Calu3 (cell line): Measurements from ENCODE around the gene PSME4. TPM values are rescaled to one million over a fixed set of nuclear protein-coding genes. Genes with fewer than 3 reads are reported as not detected.

Source experiments
- BruUV-seq: library from RNA; stranded (reverse); fragments of 400-500 nt; replicated peaks from 2 replicates; lab custom pipeline; 2021; lab: Mats Ljungman, UMichigan
- CTCF ChIA-PET: fragments of 300-600 bp; sonication (Branson Sonifier 250); formaldehyde crosslinking; loops from one replicate; lab custom pipeline; 2022; ENCODE audit warnings: antibody characterized with exemption; lab: Charles Lee
- DNase-seq: peaks from one replicate; pipeline ENCODE4 v3.0.0; 2022
- H3K27ac Mint-ChIP-seq: one replicate; pipeline ENCODE4 v1.8.0; 2022; ENCODE audit warnings: mixed read lengths; ENCODE audit not compliant: unreplicated experiment
- H3K27me3 Mint-ChIP-seq: one replicate; pipeline ENCODE4 v1.8.0; 2022; ENCODE audit warnings: mixed read lengths; ENCODE audit not compliant: unreplicated experiment
- H3K36me3 Mint-ChIP-seq: one replicate; pipeline ENCODE4 v1.8.0; 2022; ENCODE audit warnings: mild to moderate bottlenecking, moderate library complexity, mixed read lengths; ENCODE audit not compliant: insufficient read depth, unreplicated experiment
- H3K4me1 Mint-ChIP-seq: one replicate; pipeline ENCODE4 v1.8.0; 2022; ENCODE audit warnings: mild to moderate bottlenecking, low read depth, mixed read lengths; ENCODE audit not compliant: unreplicated experiment
- H3K4me3 Mint-ChIP-seq: one replicate; pipeline ENCODE4 v1.8.0; 2022; ENCODE audit warnings: mild to moderate bottlenecking, low read depth, moderate library complexity, mixed read lengths; ENCODE audit not compliant: unreplicated experiment
- H3K9me3 Mint-ChIP-seq: one replicate; pipeline ENCODE4 v1.8.0; 2022; ENCODE audit warnings: low read depth, mixed read lengths; ENCODE audit not compliant: unreplicated experiment
- CTCF ChIP-seq: fragments of 200-600 bp; IDR thresholded peaks from one replicate; pipeline ENCODE4 v1.8.0; 2022; ENCODE audit warnings: antibody characterized with exemption; ENCODE audit not compliant: unreplicated experiment
- intact Hi-C: fragments of 100-400 bp; cut with micrococcal nuclease; formaldehyde crosslinking; loops from one replicate; pipeline ENCODE4 v1.10.0; 2022; ENCODE audit not compliant: unreplicated experiment
- total RNA-seq: library from RNA; stranded (reverse); gene quantifications from 2 replicates; pipeline ENCODE4 v1.2.3, GENCODE V29; 2022

Gene PSME4
- total RNA-seq, 1 experiment from 2014 or later = 58.4 TPM

DNA sequence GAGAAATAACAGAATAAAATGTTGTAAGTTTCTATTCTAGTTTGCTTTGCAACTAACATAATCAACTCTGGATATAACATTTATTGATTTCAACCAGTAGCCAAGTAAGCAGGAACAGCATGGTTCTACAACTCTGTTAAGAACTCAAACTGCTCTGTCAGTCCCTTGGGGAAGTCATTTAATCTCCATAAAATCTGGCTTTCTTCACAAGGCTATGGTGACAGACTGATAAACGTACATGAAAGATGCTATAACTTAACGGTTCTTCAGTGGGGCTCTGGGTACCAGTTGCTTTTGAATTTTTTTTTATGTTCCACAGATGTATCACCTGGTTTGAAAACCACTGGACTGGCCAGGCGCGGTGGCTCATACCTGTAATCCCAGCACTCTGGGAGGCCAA lies 10.3 kb downstream of the PSME4 start:
- Mint-ChIP-seq H3K27ac (no peak overlapping the region), H3K4me1 (peaks cover 43% of the 10 kb centered on the region), H3K36me3 (no peaks in the 10 kb centered on the region), H3K4me3 (no peak overlapping the region), H3K27me3 (no peaks in the 10 kb centered on the region), H3K9me3 (no peaks in the 10 kb centered on the region)
- no peak for DNase-seq
- intact Hi-C loops = loop anchor here (10.0 kb wide), 1 partner anchor 114 kb away; no protein-coding TSS in a partner anchor
- BruUV-seq = no TSS peak
- TF ChIP-seq CTCF = no peak
- CTCF ChIA-PET = no interaction called here

DNA sequence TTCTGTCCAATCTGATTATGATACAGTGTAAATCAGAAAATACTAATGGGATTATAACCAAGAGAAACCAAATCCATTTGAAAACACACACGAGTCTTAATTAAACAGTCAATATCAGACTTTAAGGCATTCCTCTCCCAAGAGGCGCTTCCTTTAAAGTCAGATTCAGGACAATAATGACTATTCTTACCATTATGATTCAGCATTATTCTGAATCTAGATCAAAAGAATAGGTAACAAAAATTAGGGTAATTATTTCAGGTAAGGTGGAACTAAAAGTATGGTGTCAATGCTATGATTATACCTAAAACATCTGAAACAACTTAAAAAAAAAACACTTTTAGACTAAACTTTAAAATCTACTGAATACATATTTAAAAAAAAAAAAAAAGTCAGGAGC lies 12.3 kb downstream of the PSME4 start:
- Mint-ChIP-seq H3K4me3 (no peak overlapping the region), H3K27me3 (no peaks in the 10 kb centered on the region), H3K4me1 (peaks cover 27% of the 10 kb centered on the region), H3K27ac (no peak overlapping the region), H3K36me3 (no peaks in the 10 kb centered on the region), H3K9me3 (no peaks in the 10 kb centered on the region)
- intact Hi-C loops = no loop called here
- CTCF ChIA-PET = interaction anchor here (0.7 kb wide), 1 partner anchor 105 kb away, joined by 3 read pairs; no protein-coding TSS in a partner anchor
- TF ChIP-seq CTCF = no peak
- no peak for DNase-seq
- BruUV-seq = no TSS peak

DNA sequence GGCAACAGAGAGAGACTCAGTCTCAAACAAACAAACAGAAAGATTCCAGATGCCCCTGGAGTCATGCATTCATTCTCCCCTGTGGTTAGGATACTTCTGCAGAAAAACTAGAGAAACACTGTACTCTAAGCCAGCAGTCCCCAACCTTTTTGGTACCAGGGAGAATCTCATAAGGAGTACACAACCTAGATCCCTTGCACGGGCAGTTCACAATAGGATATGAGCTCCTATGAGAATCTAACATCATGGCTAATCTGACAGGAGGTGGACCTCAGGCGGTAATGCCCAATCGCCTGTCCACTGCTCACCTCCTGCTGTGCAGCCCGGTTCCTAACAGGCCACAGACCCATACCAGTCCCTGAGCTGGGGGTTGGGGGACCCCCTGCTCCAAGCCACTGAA lies 18.3 kb downstream of the PSME4 start:
- Mint-ChIP-seq H3K27me3 (no peaks in the 10 kb centered on the region), H3K36me3 (peaks cover 10% of the 10 kb centered on the region), H3K9me3 (no peaks in the 10 kb centered on the region), H3K4me3 (no peak overlapping the region), H3K4me1 (peaks cover 10% of the 10 kb centered on the region), H3K27ac (no peak overlapping the region)
- DNase-seq = no peak
- intact Hi-C loops = no loop called here
- BruUV-seq = no TSS peak
- TF ChIP-seq CTCF = no peak
- CTCF ChIA-PET = no interaction called here

DNA sequence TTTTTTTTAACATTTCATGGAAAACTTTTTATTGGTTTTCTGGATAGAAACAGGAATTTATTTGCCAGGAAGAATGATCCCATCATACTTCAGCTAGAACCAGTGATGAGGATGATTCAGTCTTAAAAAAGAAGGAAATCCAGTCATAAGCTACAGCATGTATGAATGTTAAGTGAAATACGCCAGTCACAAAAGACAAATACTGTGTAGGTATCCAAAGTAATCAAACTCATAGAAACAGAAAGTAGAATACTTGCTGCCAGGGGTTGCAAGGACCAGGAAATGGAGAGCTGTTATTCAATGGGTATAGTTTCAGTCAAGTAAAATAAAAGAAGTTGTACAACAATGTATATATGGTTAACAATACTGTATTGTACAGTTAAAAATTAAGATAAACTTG lies 21.3 kb downstream of the PSME4 start:
- CTCF ChIA-PET = interaction anchor here (0.7 kb wide), 1 partner anchor 324 kb away, joined by 3 read pairs; no protein-coding TSS in a partner anchor
- DNase-seq = no peak
- H3K9me3 Mint-ChIP-seq = no peaks in the 10 kb centered on the region
- intact Hi-C loops = no loop called here
- H3K27me3 Mint-ChIP-seq = no peaks in the 10 kb centered on the region
- H3K27ac Mint-ChIP-seq = no peak overlapping the region
- peaks cover 19% of the 10 kb centered on the region for H3K4me1 Mint-ChIP-seq
- no TSS peak for BruUV-seq
- H3K4me3 Mint-ChIP-seq = no peak overlapping the region
- TF ChIP-seq CTCF = no peak
- H3K36me3 Mint-ChIP-seq = peaks cover 15% of the 10 kb centered on the region
